HG03135 (cell line): Measurements from ENCODE around the gene CHD9NB.

Experiments
- ATAC-seq: cut with Tn5 transposase; IDR thresholded peaks from one replicate; pipeline ENCODE4 v1.9.1; 2021; ENCODE audit warnings: mild to moderate bottlenecking, moderate library complexity; ENCODE audit not compliant: unreplicated experiment

CHD9NB gene

DNA sequence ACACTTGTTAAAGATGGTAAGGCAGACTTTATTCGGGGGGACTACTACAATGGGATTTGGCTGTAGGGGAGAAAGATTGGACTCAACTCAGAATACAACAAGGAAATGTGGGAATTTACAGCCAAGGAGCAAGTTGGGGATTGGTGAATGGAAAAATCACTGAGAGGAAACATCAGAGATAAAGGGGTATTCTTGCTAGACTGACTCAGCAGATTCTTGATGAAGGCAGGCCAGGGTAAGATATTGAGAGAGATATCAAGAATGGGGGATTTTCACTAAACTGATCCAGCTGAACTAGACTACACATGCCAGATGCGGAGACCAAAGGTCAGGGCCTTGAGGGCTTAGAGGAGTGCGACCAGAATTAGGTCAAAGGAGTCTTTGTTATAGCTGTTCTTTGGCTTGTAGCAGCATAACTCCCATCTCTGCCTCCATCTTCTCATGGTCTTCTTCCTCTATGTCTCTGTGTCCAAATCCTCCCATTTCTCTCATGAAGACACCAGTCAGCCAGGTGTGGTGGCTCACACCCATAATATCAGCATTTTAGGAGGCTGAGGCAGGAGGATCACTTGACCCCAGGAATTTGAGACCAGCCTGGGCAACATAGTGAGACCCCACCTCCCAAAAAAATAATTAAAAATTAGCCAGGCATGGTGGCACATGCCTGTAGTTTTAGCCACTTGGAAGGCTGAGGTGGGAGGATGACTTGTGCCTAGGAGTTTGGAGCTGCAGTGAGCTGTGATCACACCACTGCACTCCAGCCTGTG lies 17.3 kb downstream of the CHD9NB start:
- no peak for ATAC-seq

DNA sequence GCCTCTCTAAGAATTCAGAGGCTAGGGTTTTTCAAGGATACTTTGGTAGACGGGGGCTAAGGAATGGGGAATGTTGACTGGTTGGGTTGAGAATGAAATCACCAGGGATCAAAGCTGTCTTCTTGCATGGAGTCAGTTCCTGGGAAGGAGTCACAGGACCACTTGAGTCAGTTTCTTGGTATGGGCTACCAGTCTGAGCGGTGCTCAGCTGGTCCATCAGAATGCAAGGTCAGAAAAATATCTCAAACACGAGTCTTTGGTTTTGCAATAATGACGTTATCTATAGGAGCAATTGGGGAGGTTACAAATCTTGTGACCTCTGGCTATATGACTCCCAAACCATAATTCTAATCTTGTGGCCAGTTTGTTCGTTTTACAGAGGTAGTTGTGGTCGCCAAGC lies 18.4 kb downstream of the CHD9NB start:
- ATAC-seq = no peak

DNA sequence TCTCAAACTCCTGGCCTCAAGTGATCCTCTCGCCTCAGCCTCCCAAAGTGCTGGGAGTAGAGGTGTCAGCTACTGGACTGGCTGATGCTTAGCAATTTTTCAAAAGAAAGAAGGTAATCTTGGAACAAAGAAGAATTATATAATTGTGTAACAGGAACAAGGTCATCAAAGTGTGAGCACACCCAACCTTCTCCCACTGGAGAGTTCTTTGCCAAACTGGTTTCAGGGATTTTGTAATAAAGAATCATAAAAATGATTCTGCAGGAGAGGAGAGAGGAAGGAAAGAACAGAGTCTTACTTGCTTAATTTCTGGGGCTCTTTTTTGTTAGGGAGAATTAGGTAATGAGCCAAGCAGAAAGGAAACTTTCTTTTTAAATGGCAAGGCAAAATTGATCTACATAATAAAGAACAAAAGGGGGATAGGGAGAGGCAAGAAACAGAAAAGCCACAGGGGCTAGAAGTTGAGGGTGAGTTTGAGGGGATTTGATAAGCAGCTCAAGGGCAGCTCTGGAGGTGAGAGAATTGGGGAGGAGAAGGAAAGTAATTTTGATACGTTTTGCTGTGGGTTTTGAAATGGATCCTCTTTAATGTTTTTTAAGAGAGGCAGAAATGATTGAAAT lies 21.3 kb downstream of the CHD9NB start:
- ATAC-seq = no peak

DNA sequence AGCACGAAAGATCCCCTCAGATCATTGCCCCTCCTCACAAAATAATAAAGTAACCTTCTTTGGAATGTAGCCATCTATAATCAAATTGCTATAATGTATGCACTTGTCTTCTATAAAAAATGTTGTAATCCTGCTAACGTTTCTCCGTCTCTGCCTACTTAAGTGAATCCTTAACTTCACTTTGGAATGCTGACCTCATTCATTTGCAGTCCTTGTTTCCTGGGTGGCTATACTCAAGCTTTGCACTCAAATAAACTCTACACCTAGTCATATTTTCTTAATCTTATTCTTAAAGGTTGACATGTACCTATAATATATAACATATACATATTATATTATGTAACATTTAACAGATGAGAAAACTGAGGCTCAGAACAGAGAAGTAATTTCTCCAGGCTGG lies 22.7 kb downstream of the CHD9NB start:
- ATAC-seq = no peak

DNA sequence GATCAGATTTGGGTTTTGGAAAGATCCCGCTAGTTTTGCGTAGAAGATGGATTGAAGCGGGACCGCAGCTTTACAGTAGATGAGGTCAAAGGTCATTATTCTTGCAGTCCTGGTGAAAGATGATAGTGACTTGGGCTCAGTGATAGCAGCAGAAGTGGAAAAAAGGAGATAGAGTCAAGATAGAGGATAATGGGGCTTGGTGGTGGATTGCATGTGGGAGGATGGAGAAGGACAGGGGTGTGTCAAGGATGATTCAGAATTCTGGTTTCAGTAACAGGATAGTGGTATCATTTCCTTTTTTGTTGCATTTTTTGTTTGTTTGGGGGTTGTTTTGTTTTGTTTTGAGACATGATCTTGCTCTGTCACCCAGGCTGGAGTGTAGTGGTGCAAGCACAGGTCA lies 28.7 kb downstream of the CHD9NB start:
- no peak for ATAC-seq

DNA sequence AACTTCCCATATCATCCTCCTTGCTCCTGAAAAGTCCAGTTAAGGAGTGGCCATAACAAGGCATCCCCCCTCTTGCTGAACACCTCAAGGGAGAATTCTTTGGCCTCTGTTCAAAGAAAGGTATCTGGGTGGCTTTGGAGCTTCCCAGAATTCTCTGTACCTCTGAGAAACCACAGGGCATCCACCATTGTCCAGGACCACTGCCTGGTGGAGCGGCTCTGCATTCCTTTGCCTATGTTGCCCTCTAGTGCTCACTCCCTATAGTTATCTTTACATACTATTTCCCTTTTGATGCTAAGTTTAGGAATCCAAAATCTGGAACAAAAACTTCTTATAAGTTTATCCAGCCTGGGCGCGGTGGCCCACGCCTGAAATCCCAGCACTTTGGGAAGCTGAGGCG lies 30.3 kb downstream of the CHD9NB start:
- no peak for ATAC-seq

DNA sequence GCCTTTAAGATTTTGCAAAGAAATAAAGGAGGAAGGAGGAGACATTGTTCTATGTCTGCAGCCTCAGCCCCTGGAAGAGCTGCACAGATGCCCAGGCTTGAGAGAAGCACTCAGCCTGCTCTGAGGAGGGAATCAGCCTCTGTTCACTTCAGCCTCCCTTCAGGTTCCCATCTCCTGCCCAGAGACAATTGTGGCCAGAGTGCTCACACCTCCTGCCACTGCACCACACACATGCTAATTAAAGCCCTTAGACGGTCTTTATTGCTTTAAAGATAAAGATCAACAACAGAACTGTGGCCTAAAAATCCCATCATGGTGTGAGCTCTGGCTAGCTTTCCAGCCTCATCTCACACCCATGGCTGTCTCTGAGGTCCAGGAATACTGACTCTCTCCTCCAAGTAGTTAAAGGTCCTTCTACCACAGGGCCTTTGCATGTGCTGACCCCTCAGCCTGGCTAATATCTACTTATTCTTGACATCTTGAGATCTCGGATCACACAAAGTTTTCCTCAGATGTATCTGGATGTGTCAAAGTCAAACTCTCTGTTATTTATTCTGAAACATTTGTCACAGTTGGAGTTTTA lies 33.8 kb downstream of the CHD9NB start:
- no peak for ATAC-seq

DNA sequence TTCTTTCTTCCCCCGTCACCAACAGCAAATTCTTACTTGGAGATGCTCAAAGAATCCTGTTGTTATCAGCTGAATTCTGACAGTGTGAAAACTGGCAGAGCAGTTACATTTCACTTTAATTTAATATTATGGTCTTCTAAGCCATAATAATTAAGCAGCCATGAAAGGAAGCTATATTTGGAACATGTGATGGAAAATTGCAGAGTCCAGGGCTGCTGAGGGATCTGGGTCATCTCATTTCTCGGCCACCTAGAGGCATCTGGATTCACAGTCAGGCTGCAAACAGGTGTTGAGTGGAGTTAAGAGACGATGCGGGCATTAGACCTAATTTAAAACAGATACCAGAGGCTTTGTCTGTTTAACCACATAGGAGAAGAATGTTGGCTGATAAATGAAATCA lies 38.4 kb downstream of the CHD9NB start:
- ATAC-seq = no peak

DNA sequence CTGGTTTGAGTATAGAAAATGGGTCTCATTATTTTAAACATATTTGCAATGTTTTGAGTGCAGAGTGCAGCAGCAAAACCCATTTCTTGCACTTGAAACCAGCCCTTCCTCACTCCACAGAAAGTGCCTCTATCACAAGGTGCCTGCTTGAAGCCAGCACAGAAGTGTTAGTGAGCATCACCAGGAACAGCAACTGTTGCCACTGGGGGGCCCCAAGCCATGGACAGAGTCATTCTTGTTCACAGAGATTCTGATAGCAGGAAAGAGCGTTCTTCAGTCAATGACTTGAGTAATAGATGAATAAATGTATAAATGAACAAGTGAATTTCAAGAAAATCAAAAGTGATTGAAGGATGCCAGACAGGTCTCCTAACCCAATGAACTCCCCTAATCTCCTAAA lies 45.6 kb downstream of the CHD9NB start:
- ATAC-seq = no peak

DNA sequence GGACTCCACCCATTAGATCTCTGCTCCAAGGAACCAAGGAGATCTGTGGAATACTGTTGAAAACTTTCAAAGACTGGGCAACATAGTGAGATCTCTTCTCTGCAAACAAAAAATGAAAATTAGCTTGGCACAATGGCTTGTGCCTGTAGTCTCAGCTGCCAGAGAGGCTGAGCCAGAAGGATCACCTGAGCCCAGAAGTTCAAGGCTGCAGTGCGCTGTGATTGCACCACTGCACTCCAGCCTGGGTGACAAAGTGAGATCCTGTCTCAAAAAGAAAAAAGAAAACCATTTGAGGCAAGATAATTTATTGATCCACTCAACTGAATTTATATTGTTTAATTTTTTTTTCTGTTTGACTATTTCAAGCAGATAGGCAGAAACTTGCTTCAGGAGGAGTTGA lies 54.8 kb downstream of the CHD9NB start:
- ATAC-seq = no peak

DNA sequence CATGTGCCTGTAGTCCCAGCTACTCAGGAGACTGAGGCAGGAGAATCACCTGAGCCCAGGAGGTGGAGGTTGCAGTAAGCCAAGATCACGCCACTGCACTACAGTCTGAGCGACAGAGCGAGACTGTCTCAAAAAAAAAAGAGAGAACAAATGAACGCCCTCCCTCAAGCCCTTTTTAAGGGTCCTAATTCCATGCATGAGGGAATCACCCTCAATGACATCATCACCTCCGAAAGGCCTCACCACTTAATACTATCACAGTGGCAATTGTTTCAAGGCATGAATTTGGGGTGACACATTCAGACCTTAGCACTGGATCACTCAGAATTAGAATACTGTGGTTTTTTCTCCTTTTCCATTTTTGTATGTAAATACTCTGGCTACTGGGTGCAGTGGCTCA lies 57.8 kb downstream of the CHD9NB start:
- ATAC-seq = no peak

DNA sequence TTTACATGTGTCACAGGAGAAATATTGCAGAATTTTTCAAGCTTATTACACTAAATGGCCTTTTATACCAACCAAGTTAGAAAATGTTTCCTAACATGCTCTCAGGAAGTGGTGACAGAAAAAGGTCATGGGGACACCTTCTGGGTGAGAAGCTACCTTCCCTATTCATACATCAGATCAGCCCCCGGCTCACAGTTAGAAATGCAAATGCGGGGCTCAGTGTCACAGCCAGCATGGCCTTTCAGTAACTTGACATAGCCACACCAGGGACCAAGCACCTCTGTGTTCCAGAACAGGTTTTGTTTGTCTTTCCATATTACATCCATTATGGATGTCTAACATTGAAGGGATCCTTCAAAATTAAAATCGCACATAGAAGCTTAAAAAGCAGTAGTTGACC lies 59.5 kb downstream of the CHD9NB start:
- no peak for ATAC-seq

DNA sequence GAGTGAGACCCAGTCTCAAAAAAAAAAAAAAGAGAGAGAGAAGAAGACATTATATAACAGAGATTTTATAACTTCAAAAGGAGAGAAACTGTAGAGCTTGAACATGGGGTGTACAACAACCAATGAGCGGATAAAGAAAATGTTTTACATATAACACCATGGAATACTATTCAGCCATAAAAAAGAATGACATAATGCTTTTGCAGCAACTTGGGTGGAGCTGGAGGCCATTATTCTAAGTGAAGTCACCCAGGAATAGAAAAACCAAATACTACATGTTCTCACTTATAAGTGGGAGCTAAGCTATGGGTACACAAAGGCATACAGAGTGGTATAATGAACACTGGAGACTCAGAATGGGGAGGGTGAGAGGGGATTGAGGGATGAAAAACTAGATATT lies 61.1 kb downstream of the CHD9NB start:
- ATAC-seq = no peak
